Neural progenitor cell (in vitro differentiated cells): ENCODE measurements around the gene RRAGA.

Experiments used
- CTCF ChIP-seq: fragments of 200-600 bp; sonication (generic); IDR thresholded peaks from 2 replicates; pipeline ENCODE4 v1.5.1; 2017; ENCODE audit warnings: antibody characterized with exemption, mild to moderate bottlenecking
- EZH2 ChIP-seq: fragments of 200-600 bp; sonication (generic); IDR thresholded peaks from 2 replicates; pipeline ENCODE4 v1.6.1; 2017; ENCODE audit warnings: antibody characterized with exemption, mild to moderate bottlenecking, moderate library complexity
- EZH2phosphoT487 ChIP-seq: fragments of 200-600 bp; sonication (generic); IDR thresholded peaks from 2 replicates; pipeline ENCODE4 v1.6.1; 2017; ENCODE audit warnings: antibody characterized with exemption

GRCh38 chr9:19018201-19018600 is 31.0 kb upstream of the RRAGA start:
- no peak for TF ChIP-seq CTCF
- no peak for TF ChIP-seq EZH2phosphoT487
- TF ChIP-seq EZH2: no peak
